ENCODE results near the gene METTL16. TPM values are rescaled to one million over a fixed set of nuclear protein-coding genes. Genes with fewer than 3 reads are reported as not detected.

Gene METTL16
- total and polyA plus RNA-seq, 11 donors, result 13.9 to 32.0 (median 24.3) TPM

GRCh38 chr17:2369551-2370210 lies 142.0 kb downstream of the METTL16 start:
- peaks cover 0 to 34% (median 16%) of the 10 kb centered on the region in 12 donors for H3K4me1 ChIP-seq
- DNase-seq (no peak), ATAC-seq (peak in 2 of 4 donors; percentile 4 to 12)
- no peaks in the 10 kb centered on the region for H3K9me3 ChIP-seq
- H3K4me3 ChIP-seq, result no peak overlapping the region
- no peak overlapping the region for H3K27ac ChIP-seq
- WGBS, 4 donors, result 56 to 72% (median 65%) methylated on average over 17 to 20 of the region's 20 CpGs
- no peaks in the 10 kb centered on the region for H3K27me3 ChIP-seq
- intact Hi-C loops (cut with DNase I), result no loop called here
- peaks cover 0 to 56% (median 34%) of the 10 kb centered on the region in 9 donors for H3K36me3 ChIP-seq
- no peak for TF ChIP-seq POLR2A (IDR thresholded peaks at IDR 0.05)
- peak in 1 of 12 donors; percentile 9 for TF ChIP-seq CTCF (IDR thresholded peaks at IDR 0.05)

GRCh38 chr17:2369039-2369438 lies 142.6 kb downstream of the METTL16 start:
- no peak overlapping the region for H3K27ac ChIP-seq
- TF ChIP-seq POLR2A (IDR thresholded peaks at IDR 0.05) (no peak), CTCF (IDR thresholded peaks at IDR 0.05) (no peak)
- ATAC-seq, result no peak
- no peak for DNase-seq
- H3K4me3 ChIP-seq, result no peak overlapping the region
- 63 to 73% (median 69%) methylated on average over 5 of the region's 5 CpGs for WGBS, 4 donors
- H3K36me3 ChIP-seq, result peaks cover 0 to 62% (median 30%) of the 10 kb centered on the region in 9 donors
- intact Hi-C loops (cut with DNase I), result no loop called here
- no peaks in the 10 kb centered on the region for H3K9me3 ChIP-seq
- H3K27me3 ChIP-seq, result no peaks in the 10 kb centered on the region
- peaks cover under 1 to 41% (median 21%) of the 10 kb centered on the region in 12 donors for H3K4me1 ChIP-seq

- Histone ChIP-seq H3K36me3 (peaks cover 0 to 61% (median 25%) of the 10 kb centered on the region in 9 donors), H3K9me3 (no peaks in the 10 kb centered on the region), H3K4me1 (peaks cover 3 to 48% (median 27%) of the 10 kb centered on the region in 12 donors), H3K4me3 (no peak overlapping the region), H3K27me3 (no peaks in the 10 kb centered on the region), H3K27ac (peak overlapping the region in 7 of 12 donors; percentile 4 to 56 (median 30))
- DNase-seq (peak in 3 of 5 donors; percentile 39 to 68 (median 61)), ATAC-seq (peak; percentile 23 to 65 (median 58))
- WGBS, 4 donors, result 43 to 61% (median 55%) methylated on average over 8 of the region's 8 CpGs
- TF ChIP-seq POLR2A (IDR thresholded peaks at IDR 0.05) (no peak), CTCF (IDR thresholded peaks at IDR 0.05) (no peak)
- intact Hi-C loops (cut with DNase I), result no loop called here
Observed at GRCh38 chr17:2368359-2368758, 143.3 kb downstream of the METTL16 start.

- intact Hi-C loops (cut with DNase I), result no loop called here
- H3K4me1 ChIP-seq, result peaks cover 3 to 51% (median 27%) of the 10 kb centered on the region in 12 donors
- H3K27me3 ChIP-seq, result no peaks in the 10 kb centered on the region
- TF ChIP-seq CTCF (IDR thresholded peaks at IDR 0.05) (no peak), POLR2A (IDR thresholded peaks at IDR 0.05) (no peak)
- H3K36me3 ChIP-seq, result peaks cover 0 to 58% (median 29%) of the 10 kb centered on the region in 9 donors
- 91 to 94% (median 92%) methylated on average over 19 to 26 of the region's 26 CpGs for WGBS, 4 donors
- H3K4me3 ChIP-seq, result no peak overlapping the region
- no peak overlapping the region for H3K27ac ChIP-seq
- ATAC-seq (no peak), DNase-seq (peak in 1 of 5 donors; percentile 9)
- H3K9me3 ChIP-seq, result no peaks in the 10 kb centered on the region
Observed at GRCh38 chr17:2366747-2367494, 144.8 kb downstream of the METTL16 start.

All from heart left ventricle (tissue), 16 donors.